ENCODE results near the gene CIAO2B.
"Not testable (repeated sequence)": the region's sequence is repeated elsewhere in the genome, so short reads cannot be mapped to it uniquely, and the experiment has no call there.

The CIAO2B gene

DNA sequence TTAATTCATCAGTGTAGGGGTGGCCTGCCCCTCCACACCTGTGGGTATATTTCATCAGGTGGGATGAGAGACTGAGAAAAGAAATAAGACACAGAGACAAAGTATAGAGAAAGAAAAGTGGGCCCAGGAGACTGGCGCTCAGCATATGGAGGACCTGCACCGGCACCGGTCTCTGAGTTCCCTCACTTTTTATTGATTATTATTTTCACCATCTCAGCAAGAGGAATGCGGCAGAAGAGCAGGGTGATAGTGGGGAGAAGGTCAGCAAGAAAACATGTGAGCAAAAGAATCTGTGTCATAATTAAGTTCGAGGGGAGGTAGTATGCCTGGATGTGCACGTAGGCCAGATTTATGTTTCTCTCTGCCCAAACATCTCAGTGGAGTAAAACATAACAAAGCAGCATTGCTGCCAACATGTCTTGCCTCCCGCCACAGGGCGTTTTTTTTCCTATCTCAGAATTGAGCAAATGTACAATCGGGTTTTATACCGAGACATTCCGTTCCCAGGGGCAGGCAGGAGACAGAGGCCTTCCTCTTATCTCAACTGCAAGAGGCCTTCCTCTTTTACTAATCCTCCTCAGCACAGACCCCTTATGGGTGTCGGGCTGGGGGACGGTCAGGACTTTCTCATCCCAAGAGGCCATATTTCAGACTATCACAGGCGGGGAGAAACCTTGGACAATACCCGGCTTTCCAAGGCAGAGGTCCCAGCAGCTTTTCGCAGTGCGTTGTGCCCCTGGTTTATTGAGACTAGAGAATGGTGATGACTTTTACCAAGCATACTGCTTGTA, 21.4 kb upstream of the CIAO2B start:
- FAIRE-seq, result not testable (repeated sequence)

- peak; percentile 81 for FAIRE-seq
Observed at GRCh38 chr16:66954097-66954659, 20.0 kb upstream of the CIAO2B start.

DNA sequence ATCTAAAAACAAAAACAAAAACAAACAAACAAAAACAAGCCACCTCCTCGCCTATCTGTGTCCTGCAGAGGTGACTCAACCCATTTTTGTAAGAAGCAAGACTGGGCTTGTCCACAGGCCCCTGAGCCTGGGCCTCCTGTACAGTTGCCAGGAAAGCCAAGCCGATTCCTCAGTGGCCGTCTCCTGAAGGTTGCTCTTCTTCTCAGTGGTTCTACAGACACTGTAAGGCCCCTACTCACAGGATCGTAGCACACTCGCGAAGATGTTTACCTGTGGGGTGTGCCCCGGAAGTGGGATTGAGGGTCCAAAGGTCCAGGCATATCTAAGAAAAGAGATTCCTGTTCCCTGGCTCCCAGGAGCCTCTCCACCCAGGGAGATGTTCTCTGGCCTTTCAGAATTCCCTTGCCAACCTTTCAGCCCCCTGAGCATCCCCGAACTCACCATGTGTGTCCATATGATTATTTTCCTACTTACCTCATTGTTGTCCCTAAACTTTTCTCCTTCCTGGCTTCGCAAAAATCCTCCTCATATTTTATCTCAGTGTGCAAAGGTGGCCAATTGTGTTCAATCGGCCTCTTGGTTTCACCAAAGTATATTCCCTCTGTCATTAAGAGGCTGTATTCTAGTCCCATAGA, 19.4 kb upstream of the CIAO2B start:
- no peak for FAIRE-seq

DNA sequence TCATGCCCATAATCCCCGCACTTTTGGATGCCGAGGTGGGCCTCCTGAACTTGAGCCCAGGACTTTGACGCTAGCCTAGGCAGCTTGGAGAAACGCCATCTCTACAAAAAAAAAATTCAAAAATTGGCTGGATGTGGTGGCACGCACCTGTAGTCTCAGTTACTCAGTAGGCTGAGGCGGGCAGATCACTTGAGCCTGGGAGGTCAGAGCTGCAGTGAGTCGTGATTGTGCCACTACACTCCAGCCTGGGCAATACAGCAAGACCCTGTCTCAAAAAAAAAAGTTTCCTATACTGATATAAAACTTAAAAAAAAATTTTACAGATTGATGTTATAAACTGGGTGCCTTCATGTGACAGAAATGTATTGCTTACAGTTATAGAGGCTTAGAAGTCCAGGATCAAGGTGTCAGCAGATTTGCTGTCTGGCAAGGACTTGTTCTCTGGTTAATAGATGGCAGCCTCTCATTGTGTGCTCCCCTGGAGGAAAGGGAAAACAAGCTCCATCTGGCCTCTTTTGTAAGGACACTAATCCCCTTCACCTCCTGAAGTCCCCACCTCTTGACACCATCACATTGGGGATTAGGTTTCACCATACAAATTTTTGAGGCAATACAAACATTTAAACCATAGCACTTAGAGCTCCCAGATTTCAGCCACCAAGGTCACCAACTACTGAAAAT, 18.4 kb upstream of the CIAO2B start:
- FAIRE-seq, result no peak

- no peak for FAIRE-seq
Observed at GRCh38 chr16:66950971-66951790, 17.0 kb upstream of the CIAO2B start.

DNA sequence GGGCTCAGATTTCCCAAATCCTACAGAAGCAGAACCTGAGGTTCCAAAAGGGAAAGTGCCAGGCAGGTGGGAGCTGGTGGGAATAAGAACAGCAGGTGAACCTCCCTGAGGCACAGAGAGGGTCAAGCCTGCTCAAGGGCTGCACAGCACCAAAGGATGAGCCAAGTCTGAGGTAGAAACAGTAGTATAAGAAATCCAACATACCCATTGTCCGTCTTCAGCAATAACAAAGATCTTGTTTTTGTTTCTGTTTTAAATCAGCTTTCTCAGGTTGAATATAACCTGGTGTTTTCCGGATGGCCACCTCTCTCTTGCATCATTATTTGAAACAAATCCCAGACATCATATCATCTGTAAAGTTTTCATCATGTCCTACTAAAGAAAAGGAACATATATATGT, 16.2 kb upstream of the CIAO2B start:
- FAIRE-seq, result no peak

GRCh38 chr16:66949472-66949871, 15.3 kb upstream of the CIAO2B start:
- no peak for FAIRE-seq

DNA sequence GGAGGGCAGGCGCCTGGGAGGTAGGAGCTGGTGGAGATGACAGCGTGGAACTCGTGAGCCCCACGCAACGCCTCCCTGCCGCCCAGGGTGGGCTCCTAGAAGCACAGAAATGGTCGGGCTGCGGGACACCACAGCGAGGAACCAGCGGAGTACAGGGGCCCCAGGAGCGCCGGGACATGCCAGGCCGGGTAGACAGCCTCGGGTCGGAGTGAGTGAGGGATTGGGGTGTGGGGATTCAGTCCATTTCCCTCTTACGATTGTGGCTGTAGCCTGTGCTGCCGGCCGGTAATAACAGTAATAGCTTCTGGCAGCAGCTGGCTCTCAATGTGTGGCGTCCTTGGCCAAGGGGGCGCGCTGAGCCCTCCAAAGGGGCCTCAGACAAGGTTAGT, 14.6 kb upstream of the CIAO2B start:
- no peak for FAIRE-seq

GRCh38 chr16:66948134-66948836, 14.1 kb upstream of the CIAO2B start:
- FAIRE-seq, result no peak

DNA sequence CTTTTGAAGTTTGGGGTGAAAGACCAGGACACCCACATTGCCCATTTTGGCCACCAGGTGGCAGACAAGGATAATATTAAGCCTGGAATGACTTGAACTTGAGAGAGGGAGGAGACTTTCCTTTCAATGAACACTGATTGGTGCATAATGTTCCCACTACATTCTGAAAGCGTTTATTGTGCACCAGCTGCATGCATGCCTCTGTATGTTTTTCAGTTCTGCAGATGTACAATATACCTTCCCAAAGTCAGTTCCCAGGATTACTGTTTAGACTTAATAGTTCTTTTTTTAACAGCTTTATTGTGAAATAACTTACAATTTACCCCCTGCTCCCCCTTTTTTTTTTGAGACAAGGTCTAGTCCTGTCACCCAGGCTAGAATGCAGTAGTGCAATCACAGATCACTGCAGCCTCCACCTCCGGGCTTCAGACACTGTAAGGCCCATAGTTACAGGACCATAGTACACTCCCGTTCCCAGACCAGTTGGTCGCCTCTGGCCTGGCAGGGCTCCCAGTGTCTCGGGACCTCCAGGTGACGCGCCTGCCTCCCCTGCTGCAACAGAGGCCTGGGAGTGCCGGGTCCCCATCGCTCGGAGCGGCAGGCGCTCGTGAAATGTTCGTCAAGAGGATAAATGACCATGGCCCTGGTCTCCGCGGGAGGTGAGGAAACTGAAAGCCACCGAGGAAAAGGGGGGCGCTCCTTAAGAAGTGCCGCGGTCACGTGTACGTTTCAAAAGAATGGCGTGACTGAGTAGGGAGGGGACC, 13.3 kb upstream of the CIAO2B start:
- FAIRE-seq, result peak; percentile 93

DNA sequence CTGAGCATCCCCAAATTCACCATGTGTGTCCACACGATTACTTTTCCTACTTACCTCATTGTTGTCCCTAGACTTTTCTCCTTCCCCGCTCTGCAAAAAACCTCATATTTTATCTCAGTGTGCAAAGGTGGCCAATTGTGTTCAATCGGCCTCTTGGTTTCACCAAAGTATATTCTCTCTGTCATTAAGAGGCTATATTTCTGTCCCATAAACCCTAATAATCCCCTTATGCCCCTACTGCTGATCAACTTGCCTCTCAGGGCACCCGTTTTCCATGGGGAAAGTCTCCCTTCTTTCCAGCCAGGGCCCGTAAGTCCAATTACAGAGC, 12.7 kb upstream of the CIAO2B start:
- FAIRE-seq, result no peak

DNA sequence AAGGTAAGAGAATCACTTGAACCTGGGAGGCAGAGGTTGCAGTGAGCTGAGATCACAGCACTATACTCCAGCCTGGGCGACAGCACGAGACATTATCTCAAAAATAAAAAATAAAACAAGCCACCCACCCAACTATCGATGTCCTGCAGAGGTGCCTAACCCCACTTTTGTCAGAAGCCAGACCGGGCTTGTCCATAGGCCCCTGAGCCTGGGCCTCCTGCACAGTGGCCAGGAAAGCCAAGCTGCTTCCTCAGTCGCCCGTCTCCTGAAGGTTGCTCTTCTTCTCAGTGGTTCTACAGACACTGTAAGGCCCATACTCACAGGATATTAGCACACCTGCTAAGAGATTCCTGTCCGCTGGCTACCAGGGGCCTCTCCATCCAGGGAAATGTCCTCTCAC, 12.3 kb upstream of the CIAO2B start:
- FAIRE-seq, result no peak

- FAIRE-seq, result no peak
Observed at GRCh38 chr16:66945939-66946338, 11.7 kb upstream of the CIAO2B start.

GRCh38 chr16:66944971-66945370, 10.8 kb upstream of the CIAO2B start:
- FAIRE-seq, result not testable (repeated sequence)

DNA sequence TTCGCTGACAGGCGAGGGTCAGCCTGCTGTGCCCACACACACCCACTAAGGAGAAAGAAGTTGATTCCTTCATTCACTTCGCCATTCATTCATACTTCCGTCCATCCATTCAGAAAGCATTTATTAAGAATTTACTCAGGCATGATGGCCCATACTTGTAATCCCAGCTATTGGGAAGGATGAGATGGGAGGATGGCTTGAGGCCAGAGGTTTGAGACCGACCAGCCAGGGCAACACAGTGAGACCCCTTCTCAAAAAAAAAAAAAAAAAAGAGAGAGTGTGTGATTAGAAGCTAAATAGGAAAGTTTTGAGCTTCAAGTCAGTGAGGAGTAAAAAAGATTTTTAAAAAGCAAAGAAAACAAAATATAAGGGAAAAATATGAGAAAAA, 9.8 kb upstream of the CIAO2B start:
- no peak for FAIRE-seq

- no peak for FAIRE-seq
Observed at GRCh38 chr16:66943426-66944053, 9.3 kb upstream of the CIAO2B start.

- FAIRE-seq, result no peak
Observed at GRCh38 chr16:66942981-66943380, 8.8 kb upstream of the CIAO2B start.

- FAIRE-seq, result no peak
Observed at GRCh38 chr16:66940236-66940635, 6.0 kb upstream of the CIAO2B start.

GRCh38 chr16:66939366-66939765, 5.2 kb upstream of the CIAO2B start:
- FAIRE-seq, result no peak

DNA sequence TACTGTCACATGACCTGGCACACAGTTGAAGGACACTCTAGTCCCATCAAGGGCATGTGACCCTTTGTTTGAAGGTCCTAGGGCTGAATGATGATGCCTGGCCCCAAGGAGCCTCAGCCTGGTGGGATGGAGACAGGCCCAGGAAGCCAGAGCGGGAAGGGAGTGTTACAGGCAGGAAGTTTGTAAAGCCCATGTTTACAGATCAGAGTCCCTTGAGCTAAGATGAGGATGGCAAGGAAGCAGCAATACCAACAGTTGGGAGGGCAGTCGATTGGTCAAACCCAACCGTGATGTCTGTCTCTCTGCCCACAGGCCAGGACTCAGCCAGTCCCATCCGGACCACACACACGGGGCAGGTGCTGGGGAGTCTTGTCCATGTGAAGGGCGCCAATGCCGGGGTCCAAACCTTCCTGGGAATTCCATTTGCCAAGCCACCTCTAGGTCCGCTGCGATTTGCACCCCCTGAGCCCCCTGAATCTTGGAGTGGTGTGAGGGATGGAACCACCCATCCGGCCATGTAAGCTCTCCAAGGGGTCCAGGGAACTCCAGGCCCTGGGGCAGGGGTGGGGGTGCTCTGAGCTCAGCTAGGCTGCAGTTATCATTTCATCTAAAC, 3.6 kb upstream of the CIAO2B start:
- FAIRE-seq, result no peak
